Keratinocyte (primary cell): ENCODE data around the gene HSD11B2.

Source experiments
- CTCF ChIP-seq, 3 experiments: IDR thresholded peaks in 1 of 3; conservative IDR thresholded peaks in 1 of 3; optimal IDR thresholded peaks in 1 of 3; 2 replicates in 2 of 3; 3 replicates in 1 of 3; pipeline versions ENCODE3 to v1.5.1; 2011; ENCODE audit warnings: low read length in 3 of 3, mild to moderate bottlenecking in 3 of 3, moderate library complexity in 2 of 3, control low read depth in 1 of 3, inconsistent platforms in 1 of 3; ENCODE audit not compliant: insufficient read depth in 2 of 3; ENCODE audit errors: extremely low read depth in 1 of 3
- EZH2 ChIP-seq: IDR thresholded peaks from one replicate; pipeline ENCODE4 v1.6.1; 2012; ENCODE audit warnings: inconsistent platforms, mild to moderate bottlenecking, low read length, moderate library complexity

- TF ChIP-seq EZH2 (no peak), CTCF (optimal IDR thresholded peaks at IDR 0.05 in 1 of 3, IDR thresholded peaks at IDR 0.05 in 1 of 3, conservative IDR thresholded peaks at IDR 0.05 in 1 of 3; ENCODE audit: extremely low read depth in 1 of 3, insufficient read depth in 2 of 3, low read length in 3 of 3) (no peak)
Measured at GRCh38 chr16:67429053-67429798, 1.7 kb upstream of the HSD11B2 start.
